HEK293 (cell line): ENCODE data around the gene PTPRN2.

Experiments
- ATF2 ChIP-seq: fragments of 450-650 bp; formaldehyde crosslinking; IDR thresholded peaks from 2 replicates; pipeline ENCODE4 v1.5.1; 2016; ENCODE audit warnings: missing biosample characterization, missing genetic modification characterization, low read depth
- CTCF ChIP-seq: fragments of 450-650 bp; formaldehyde crosslinking; IDR thresholded peaks from 2 replicates; pipeline ENCODE4 v1.5.1; 2016; ENCODE audit warnings: missing biosample characterization, missing genetic modification characterization

- TF ChIP-seq ATF2 (tag by site-specific recombination): no peak
- TF ChIP-seq CTCF (tag by site-specific recombination): no peak
Measured at GRCh38 chr7:158176561-158177173, 411.0 kb downstream of the PTPRN2 start.
